HG03060 (cell line): ENCODE results near the gene CYP4F2.
"Not testable (repeated sequence)": the region's sequence is repeated elsewhere in the genome, so short reads cannot be mapped to it uniquely, and the experiment has no call there.

Experiments used
- ATAC-seq: cut with Tn5 transposase; IDR thresholded peaks from one replicate; pipeline ENCODE4 v1.9.1; 2021; ENCODE audit warnings: low read depth, moderate number of reproducible peaks; ENCODE audit not compliant: unreplicated experiment

Gene CYP4F2

GRCh38 chr19:15902254-15902653, 4.4 kb upstream of the CYP4F2 start:
- no peak for ATAC-seq

GRCh38 chr19:15900504-15900903, 2.6 kb upstream of the CYP4F2 start:
- no peak for ATAC-seq

- ATAC-seq = not testable (repeated sequence)
These were observed 2.2 kb upstream of the CYP4F2 start for GRCh38 chr19:15900032-15900431.

GRCh38 chr19:15899561-15899960, 1.7 kb upstream of the CYP4F2 start:
- ATAC-seq = not testable (repeated sequence)

GRCh38 chr19:15897026-15897737, 692 bp downstream of the CYP4F2 start:
- ATAC-seq = no peak

GRCh38 chr19:15895876-15896430, 1.9 kb downstream of the CYP4F2 start:
- no peak for ATAC-seq

GRCh38 chr19:15894359-15894758, 3.5 kb downstream of the CYP4F2 start:
- ATAC-seq = no peak

GRCh38 chr19:15893477-15893876, 4.4 kb downstream of the CYP4F2 start:
- no peak for ATAC-seq

- ATAC-seq = no peak
These were observed 5.9 kb downstream of the CYP4F2 start for GRCh38 chr19:15892012-15892411.

GRCh38 chr19:15891434-15891833, 6.4 kb downstream of the CYP4F2 start:
- ATAC-seq = no peak

- ATAC-seq = not testable (repeated sequence)
These were observed 8.5 kb downstream of the CYP4F2 start for GRCh38 chr19:15889339-15889738.

GRCh38 chr19:15885919-15886318, 12.0 kb downstream of the CYP4F2 start:
- ATAC-seq = no peak

GRCh38 chr19:15885167-15885566, 12.7 kb downstream of the CYP4F2 start:
- ATAC-seq = no peak

- ATAC-seq = not testable (repeated sequence)
These were observed 14.5 kb downstream of the CYP4F2 start for GRCh38 chr19:15883329-15883728.

- no peak for ATAC-seq
These were observed 22.9 kb downstream of the CYP4F2 start for GRCh38 chr19:15874821-15875474.

- ATAC-seq = not testable (repeated sequence)
These were observed 24.1 kb downstream of the CYP4F2 start for GRCh38 chr19:15873771-15874170.

GRCh38 chr19:15871570-15871969, 26.3 kb downstream of the CYP4F2 start:
- ATAC-seq = no peak

GRCh38 chr19:15869873-15870272, 28.0 kb downstream of the CYP4F2 start:
- no peak for ATAC-seq

GRCh38 chr19:15869109-15869555, 28.7 kb downstream of the CYP4F2 start:
- no peak for ATAC-seq

GRCh38 chr19:15866636-15867035, 31.2 kb downstream of the CYP4F2 start:
- ATAC-seq = no peak

- no peak for ATAC-seq
These were observed 33.0 kb downstream of the CYP4F2 start for GRCh38 chr19:15864824-15865223.

- ATAC-seq = no peak
These were observed 34.6 kb downstream of the CYP4F2 start for GRCh38 chr19:15863272-15863671.
